Upper lobe of left lung (tissue), 6 donors: ENCODE data around the gene KRT81. TPM values are rescaled to one million over a fixed set of nuclear protein-coding genes. Genes with fewer than 3 reads are reported as not detected.

Experiments
- ATAC-seq, 2 donors: fragments of 200-7000 bp; cut with Tn5 transposase; one replicate each; pipeline ENCODE4 v1.9.1; 2022; ENCODE audit warnings: mild to moderate bottlenecking in 2 of 2, moderate library complexity in 2 of 2; ENCODE audit not compliant: low FRiP score in 2 of 2
- DNase-seq, 2 donors: peaks; one replicate each; pipeline ENCODE4 v3.0.0-alpha.2; 2019 to 2020
- H3K27ac ChIP-seq, 4 donors: fragments of 200-600 bp; sonication (generic); one replicate each; pipeline ENCODE4 v1.5.1; 2016 to 2019
- H3K27me3 ChIP-seq, 4 donors: fragments of 200-600 bp; sonication (generic); one replicate each; pipeline ENCODE4 v1.5.1; 2017 to 2019
- H3K36me3 ChIP-seq, 4 donors: fragments of 200-600 bp; sonication (generic); one replicate each; pipeline ENCODE4 v1.5.1; 2016 to 2019
- H3K4me1 ChIP-seq, 4 donors: fragments of 200-600 bp; sonication (generic); one replicate each; pipeline ENCODE4 v1.5.1; 2018 to 2019
- H3K4me3 ChIP-seq, 4 donors: fragments of 200-600 bp; sonication (generic); one replicate each; pipeline ENCODE4 v1.5.1; 2017 to 2019; ENCODE audit warnings: mild to moderate bottlenecking in 2 of 4, moderate library complexity in 1 of 4
- H3K9me3 ChIP-seq, 4 donors: fragments of 200-600 bp; sonication (generic); one replicate each; pipeline ENCODE4 v1.5.1; 2018 to 2019
- CTCF ChIP-seq, 6 experiments: fragments of 450-650 bp in 4 of 6; fragments of 200-600 bp in 2 of 6; sonication (generic) in 2 of 6; IDR thresholded peaks; one replicate each; pipeline ENCODE4 v1.5.1; 2016 to 2019; ENCODE audit warnings: antibody characterized with exemption in 6 of 6
- EP300 ChIP-seq, 4 donors: sonication (generic); formaldehyde crosslinking; IDR thresholded peaks; one replicate each; pipeline ENCODE4 v1.5.1; 2017; ENCODE audit warnings: antibody characterized with exemption in 4 of 4, control low read depth in 2 of 4
- POLR2A ChIP-seq, 4 donors: fragments of 450-650 bp; IDR thresholded peaks; one replicate each; pipeline ENCODE4 v1.5.1; 2016 to 2017; ENCODE audit warnings: antibody characterized with exemption in 4 of 4, mild to moderate bottlenecking in 2 of 4
- POLR2AphosphoS5 ChIP-seq, 2 donors: sonication (generic); formaldehyde crosslinking; IDR thresholded peaks; one replicate each; pipeline ENCODE4 v1.5.1; 2017; ENCODE audit warnings: antibody characterized with exemption in 2 of 2
- WGBS, 2 donors: methylation state at CpG; one replicate each; pipeline ENCODE4 v1.1.5; 2017 to 2018; 5-methylcytosine and 5-hydroxymethylcytosine counted together
- total RNA-seq, 6 donors: library from RNA; depleted of rRNA in 4 of 6; stranded (reverse); fragments of >200 nt in 4 of 6; gene quantifications; one replicate each; pipeline versions ENCODE4 v1.1.0 to v1.2.1, GENCODE V29; 2016 to 2021
- donor health status: DM: no; HTN: no; CAD: no; lungs with moderate emphysema.
- donor health status: DM: no; HTN: yes; CAD: no; lungs with severe emphysema.

The KRT81 gene
- total RNA-seq, 6 donors from 2014 or later: 0.39 to 1.4 (median 0.52) TPM; not detected in 2

GRCh38 chr12:52300796-52301691 lies 9.7 kb upstream of the KRT81 start:
- 57 to 65% methylated on average over 14 of the region's 14 CpGs for WGBS, 2 donors
- DNase-seq (no peak), ATAC-seq (no peak)
- H3K27me3 ChIP-seq: no peaks in the 10 kb centered on the region
- no peak overlapping the region for H3K27ac ChIP-seq
- no peak overlapping the region for H3K4me3 ChIP-seq
- H3K4me1 ChIP-seq: no peaks in the 10 kb centered on the region
- H3K36me3 ChIP-seq: no peaks in the 10 kb centered on the region
- TF ChIP-seq EP300 (IDR thresholded peaks at IDR 0.05): no peak
- no peaks in the 10 kb centered on the region for H3K9me3 ChIP-seq

DNA sequence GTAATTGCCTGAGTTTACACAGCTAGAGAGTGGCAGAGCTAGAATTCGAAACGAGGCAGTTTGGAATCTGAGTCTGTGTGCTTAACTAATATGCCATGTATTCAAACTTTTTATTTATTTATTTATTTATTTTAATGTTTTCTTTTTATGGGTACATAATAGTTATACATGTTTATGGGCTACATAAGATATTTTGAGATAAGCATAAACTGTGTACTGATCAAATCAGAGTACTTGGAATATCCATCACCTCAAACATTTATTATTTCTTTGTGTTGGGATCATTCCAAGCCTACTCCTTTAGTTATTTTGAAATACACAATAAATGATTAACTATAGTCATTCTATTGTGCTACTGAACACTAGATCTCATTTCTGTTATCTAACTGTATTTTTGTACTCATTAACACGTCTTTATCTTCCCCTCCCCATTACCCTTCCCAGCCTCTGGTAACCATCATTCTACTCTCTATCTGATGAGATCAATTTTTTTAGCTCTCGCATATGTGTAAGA lies 7.4 kb upstream of the KRT81 start:
- H3K4me1 ChIP-seq: no peaks in the 10 kb centered on the region
- 58 to 71% methylated on average over 4 of the region's 4 CpGs for WGBS, 2 donors
- no peak overlapping the region for H3K27ac ChIP-seq
- no peak overlapping the region for H3K4me3 ChIP-seq
- no peak for ATAC-seq
- H3K36me3 ChIP-seq: no peaks in the 10 kb centered on the region
- DNase-seq: no peak
- H3K27me3 ChIP-seq: no peaks in the 10 kb centered on the region
- no peak for TF ChIP-seq CTCF (IDR thresholded peaks at IDR 0.05)
- TF ChIP-seq EP300 (IDR thresholded peaks at IDR 0.05): no peak
- TF ChIP-seq POLR2AphosphoS5 (IDR thresholded peaks at IDR 0.05): no peak
- TF ChIP-seq POLR2A (IDR thresholded peaks at IDR 0.05): no peak
- no peaks in the 10 kb centered on the region for H3K9me3 ChIP-seq

DNA sequence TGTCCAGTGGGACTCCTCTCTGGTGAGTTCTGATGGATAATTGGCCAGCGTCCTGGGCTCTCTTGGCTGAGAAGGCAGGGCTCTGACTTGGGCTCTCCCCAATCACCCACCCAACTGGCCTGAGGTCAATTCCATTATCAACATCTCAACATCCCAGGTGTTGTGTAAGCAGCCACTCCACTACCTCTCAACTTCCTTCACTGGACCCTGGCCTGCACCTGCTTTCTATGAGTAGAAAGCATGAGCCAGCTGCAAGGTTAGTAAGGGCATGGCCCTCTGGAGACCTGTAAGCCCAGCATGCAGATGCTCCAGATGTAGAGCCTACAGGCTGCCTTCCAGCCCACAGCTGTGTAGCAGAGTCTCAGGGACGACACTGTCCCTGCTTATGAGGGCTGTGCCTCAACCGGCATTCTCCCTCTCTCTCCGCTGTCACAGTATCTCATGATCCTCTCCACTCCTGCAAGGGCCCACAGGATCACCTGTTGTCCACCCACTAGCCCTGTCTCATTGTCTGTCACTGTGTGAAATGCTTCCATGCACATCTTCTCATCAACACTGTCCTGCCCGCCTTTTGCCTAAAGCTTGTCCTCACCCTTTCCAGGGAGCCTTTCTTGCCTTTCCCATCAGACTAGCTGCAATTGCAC lies 5.4 kb upstream of the KRT81 start:
- Histone ChIP-seq H3K27ac (no peak overlapping the region), H3K27me3 (no peaks in the 10 kb centered on the region), H3K9me3 (no peaks in the 10 kb centered on the region), H3K4me1 (no peaks in the 10 kb centered on the region), H3K4me3 (no peak overlapping the region), H3K36me3 (no peaks in the 10 kb centered on the region)
- peak in 1 of 2 donors; percentile 46 for ATAC-seq
- WGBS, 2 donors: 81 to 83% methylated on average over 4 to 5 of the region's 5 CpGs
- no peak for TF ChIP-seq CTCF (IDR thresholded peaks at IDR 0.05)
- TF ChIP-seq POLR2AphosphoS5 (IDR thresholded peaks at IDR 0.05): no peak
- no peak for TF ChIP-seq POLR2A (IDR thresholded peaks at IDR 0.05)
- no peak for TF ChIP-seq EP300 (IDR thresholded peaks at IDR 0.05)
- DNase-seq: no peak

- TF ChIP-seq EP300 (IDR thresholded peaks at IDR 0.05) (no peak), POLR2AphosphoS5 (IDR thresholded peaks at IDR 0.05) (no peak), POLR2A (IDR thresholded peaks at IDR 0.05) (no peak), CTCF (IDR thresholded peaks at IDR 0.05) (no peak)
- Histone ChIP-seq H3K4me1 (no peaks in the 10 kb centered on the region), H3K36me3 (no peaks in the 10 kb centered on the region), H3K9me3 (no peaks in the 10 kb centered on the region), H3K4me3 (no peak overlapping the region), H3K27ac (no peak overlapping the region), H3K27me3 (no peaks in the 10 kb centered on the region)
- DNase-seq (no peak), ATAC-seq (no peak)
- WGBS, 2 donors: 61 to 81% methylated on average over 1 of the region's 1 CpG
These were observed 4.3 kb upstream of the KRT81 start for GRCh38 chr12:52295663-52296062.

- no peak for ATAC-seq
These were observed 3.5 kb upstream of the KRT81 start for GRCh38 chr12:52294803-52295202.

More at GRCh38 chr12:52294803-52295202, 3.5 kb upstream of the KRT81 start:
- H3K4me3 ChIP-seq: no peak overlapping the region
- H3K27me3 ChIP-seq: no peaks in the 10 kb centered on the region
- H3K9me3 ChIP-seq: no peaks in the 10 kb centered on the region
- DNase-seq: no peak
- WGBS, 2 donors: 41 to 50% methylated on average over 1 of the region's 1 CpG
- no peaks in the 10 kb centered on the region for H3K4me1 ChIP-seq
- H3K36me3 ChIP-seq: no peaks in the 10 kb centered on the region
- TF ChIP-seq POLR2AphosphoS5 (IDR thresholded peaks at IDR 0.05) (no peak), POLR2A (IDR thresholded peaks at IDR 0.05) (no peak), EP300 (IDR thresholded peaks at IDR 0.05) (no peak), CTCF (IDR thresholded peaks at IDR 0.05) (no peak)
- H3K27ac ChIP-seq: no peak overlapping the region
